Measurements from ENCODE around the gene PDPR.
"Not testable (repeated sequence)": the region's sequence is repeated elsewhere in the genome, so short reads cannot be mapped to it uniquely, and the experiment has no call there.

PDPR gene

GRCh38 chr16:70127706-70128105 lies 13.6 kb downstream of the PDPR start:
- not testable (repeated sequence) for DNase-seq (ENCODE audit: low read depth, low spot score)

- not testable (repeated sequence) for DNase-seq (ENCODE audit: low read depth, low spot score)
Measured at GRCh38 chr16:70128844-70129243, 14.7 kb downstream of the PDPR start.

- not testable (repeated sequence) for DNase-seq (ENCODE audit: low read depth, low spot score)
Measured at GRCh38 chr16:70135796-70136195, 21.7 kb downstream of the PDPR start.

GRCh38 chr16:70136595-70136994 lies 22.5 kb downstream of the PDPR start:
- not testable (repeated sequence) for DNase-seq (ENCODE audit: low read depth, low spot score)

- DNase-seq (ENCODE audit: low read depth, low spot score): not testable (repeated sequence)
Measured at GRCh38 chr16:70142739-70143138, 28.6 kb downstream of the PDPR start.

- DNase-seq (ENCODE audit: low read depth, low spot score): not testable (repeated sequence)
Measured at GRCh38 chr16:70143231-70143895, 29.2 kb downstream of the PDPR start.

GRCh38 chr16:70147853-70148252 lies 33.7 kb downstream of the PDPR start:
- DNase-seq (ENCODE audit: low read depth, low spot score): not testable (repeated sequence)

- not testable (repeated sequence) for DNase-seq (ENCODE audit: low read depth, low spot score)
Measured at GRCh38 chr16:70148453-70148852, 34.3 kb downstream of the PDPR start.

GRCh38 chr16:70149296-70149695 lies 35.2 kb downstream of the PDPR start:
- not testable (repeated sequence) for DNase-seq (ENCODE audit: low read depth, low spot score)

- no peak for DNase-seq (ENCODE audit: low read depth, low spot score)
Measured at GRCh38 chr16:70151391-70151790, 37.3 kb downstream of the PDPR start.

- DNase-seq (ENCODE audit: low read depth, low spot score): no peak
Measured at GRCh38 chr16:70151941-70152509, 37.9 kb downstream of the PDPR start.

GRCh38 chr16:70152578-70153302 lies 38.6 kb downstream of the PDPR start:
- no peak for DNase-seq (ENCODE audit: low read depth, low spot score)

GRCh38 chr16:70154736-70155135 lies 40.6 kb downstream of the PDPR start:
- not testable (repeated sequence) for DNase-seq (ENCODE audit: low read depth, low spot score)

GRCh38 chr16:70156207-70156978 lies 42.3 kb downstream of the PDPR start:
- no peak for DNase-seq (ENCODE audit: low read depth, low spot score)

- no peak for DNase-seq (ENCODE audit: low read depth, low spot score)
Measured at GRCh38 chr16:70157105-70157476, 43.0 kb downstream of the PDPR start.

- no peak for DNase-seq (ENCODE audit: low read depth, low spot score)
Measured at GRCh38 chr16:70157477-70158260, 43.5 kb downstream of the PDPR start.

GRCh38 chr16:70158261-70158939 lies 44.3 kb downstream of the PDPR start:
- no peak for DNase-seq (ENCODE audit: low read depth, low spot score)

GRCh38 chr16:70159355-70160348 lies 45.5 kb downstream of the PDPR start:
- DNase-seq (ENCODE audit: low read depth, low spot score): no peak

- DNase-seq (ENCODE audit: low read depth, low spot score): no peak
Measured at GRCh38 chr16:70160388-70160787, 46.3 kb downstream of the PDPR start.

Measured in smooth muscle cell of the brain vasculature (primary cell).